B cell (primary cell): Measurements from ENCODE around the gene HTR2B. TPM values are rescaled to one million over a fixed set of nuclear protein-coding genes. Genes with fewer than 3 reads are reported as not detected.

Source experiments
- ATAC-seq: fragments of 200-7000 bp; cut with Tn5 transposase; one replicate; pipeline ENCODE4 v1.10.0; 2021; ENCODE audit warnings: low read depth, mild to moderate bottlenecking, moderate number of reproducible peaks, moderate library complexity
- CTCF ChIA-PET: fragments of 350-600 bp; sonication (Branson Sonifier 250); formaldehyde crosslinking; loops from one replicate; lab custom pipeline; 2021; ENCODE audit warnings: antibody characterized with exemption, inconsistent platforms; lab: Charles Lee
- POLR2A ChIA-PET: fragments of 350-600 bp; sonication (Branson Sonifier 250); formaldehyde crosslinking; loops from one replicate; lab custom pipeline; 2021; ENCODE audit warnings: antibody characterized with exemption; lab: Charles Lee
- DNase-seq: peaks from one replicate; pipeline ENCODE4 v3.0.0; 2013
- H2AFZ ChIP-seq: 2 replicates; pipeline ENCODE4 v1.6.1; 2012; ENCODE audit warnings: mild to moderate bottlenecking, low read depth, low read length; ENCODE audit not compliant: insufficient read depth, poor library complexity, severe bottlenecking
- H3K27ac ChIP-seq, 2 donors: 1 replicate in 1 of 2; 2 replicates in 1 of 2; pipeline ENCODE4 v1.5.1; 2012 to 2013; ENCODE audit warnings: low read length in 2 of 2, mild to moderate bottlenecking in 2 of 2, moderate library complexity in 1 of 2
- H3K27me3 ChIP-seq, 4 experiments: fragments of 200-600 bp in 1 of 4; sonication (generic) in 1 of 4; replicated peaks in 1 of 4; 1 replicate in 2 of 4; 2 replicates in 2 of 4; pipeline versions ENCODE4 v1.6.1 to v1.7.0; 2013 to 2016; ENCODE audit warnings: low read length in 3 of 4, mild to moderate bottlenecking in 2 of 4, mixed read lengths in 1 of 4, moderate library complexity in 1 of 4; ENCODE audit not compliant: insufficient read depth in 4 of 4, control insufficient read depth in 3 of 4; ENCODE audit errors: control extremely low read depth in 1 of 4
- H3K36me3 ChIP-seq, 2 experiments: replicated peaks in 1 of 2; 1 replicate in 1 of 2; 2 replicates in 1 of 2; pipeline versions ENCODE4 v1.6.1 to v1.7.1; 2013; ENCODE audit warnings: low read length in 1 of 2; ENCODE audit not compliant: insufficient read depth in 2 of 2, control insufficient read depth in 1 of 2; ENCODE audit errors: control extremely low read depth in 1 of 2, extremely low read depth in 1 of 2
- H3K4me1 ChIP-seq, 2 donors: fragments of 200-600 bp in 1 of 2; sonication (generic) in 1 of 2; 1 replicate in 1 of 2; 2 replicates in 1 of 2; pipeline versions ENCODE4 v1.5.1 to v1.6.1; 2013 to 2017; ENCODE audit warnings: low read length in 2 of 2; ENCODE audit not compliant: control insufficient read depth in 2 of 2, insufficient read depth in 2 of 2
- H3K4me2 ChIP-seq: replicated peaks from 2 replicates; pipeline ENCODE3; 2012; ENCODE audit warnings: mild to moderate bottlenecking, low read depth, low read length; ENCODE audit not compliant: poor library complexity, severe bottlenecking
- H3K4me3 ChIP-seq, 5 experiments: fragments of 200-600 bp in 1 of 5; sonication (generic) in 1 of 5; 1 replicate in 3 of 5; 2 replicates in 2 of 5; pipeline versions ENCODE4 v1.5.1 to v1.7.0; 2011 to 2016; ENCODE audit warnings: low read length in 4 of 5, mild to moderate bottlenecking in 4 of 5, low read depth in 2 of 5, control low read depth in 1 of 5, moderate library complexity in 1 of 5; ENCODE audit not compliant: insufficient read depth in 1 of 5; ENCODE audit errors: control extremely low read depth in 1 of 5, extremely low read depth in 1 of 5
- H3K79me2 ChIP-seq: fragments of 200-600 bp; sonication (generic); one replicate; pipeline ENCODE4 v1.6.0; 2016; ENCODE audit warnings: low read length; ENCODE audit not compliant: control insufficient read depth, insufficient read depth
- H3K9ac ChIP-seq: fragments of 200-600 bp; sonication (generic); 2 replicates; pipeline ENCODE4 v1.6.1; 2017; ENCODE audit warnings: mild to moderate bottlenecking, low read length, moderate library complexity
- H3K9me3 ChIP-seq, 3 donors: one replicate each; pipeline versions ENCODE4 v1.6.1 to v1.7.1; 2013; ENCODE audit warnings: low read length in 2 of 3; ENCODE audit not compliant: control insufficient read depth in 2 of 3, insufficient read depth in 1 of 3; ENCODE audit errors: control extremely low read depth in 1 of 3
- H4K20me1 ChIP-seq: 2 replicates; pipeline ENCODE4 v1.6.0; 2012; ENCODE audit warnings: mild to moderate bottlenecking, low read length; ENCODE audit not compliant: insufficient read depth, control insufficient read depth, poor library complexity, severe bottlenecking
- H3K27ac Mint-ChIP-seq: one replicate; pipeline ENCODE4 v1.8.0; 2021; ENCODE audit warnings: mixed read lengths
- H3K27me3 Mint-ChIP-seq: one replicate; pipeline ENCODE4 v1.8.0; 2021; ENCODE audit warnings: mixed read lengths
- H3K4me1 Mint-ChIP-seq: one replicate; pipeline ENCODE4 v1.8.0; 2021; ENCODE audit warnings: mixed read lengths
- H3K4me3 Mint-ChIP-seq: one replicate; pipeline ENCODE4 v1.8.0; 2021; ENCODE audit warnings: mixed read lengths
- H3K9me3 Mint-ChIP-seq: one replicate; pipeline ENCODE4 v1.8.0; 2022; ENCODE audit warnings: mixed read lengths; ENCODE audit not compliant: insufficient read depth
- CTCF ChIP-seq: fragments of 200-600 bp; IDR thresholded peaks from one replicate; pipeline ENCODE4 v1.8.0; 2022; ENCODE audit warnings: antibody characterized with exemption, mild to moderate bottlenecking
- EZH2 ChIP-seq: IDR thresholded peaks from 2 replicates; pipeline ENCODE4 v1.6.1; 2012; ENCODE audit warnings: borderline replicate concordance, low read depth, mild to moderate bottlenecking, moderate library complexity, low read length; ENCODE audit not compliant: insufficient read depth, poor library complexity, severe bottlenecking
- WGBS: methylation state at CpG from one replicate; pipeline ENCODE4 v1.1.5; 2013; ENCODE audit warnings: missing lambda C conversion rate; ENCODE audit not compliant: insufficient coverage; 5-methylcytosine and 5-hydroxymethylcytosine counted together
- intact Hi-C: fragments of 100-400 bp; cut with micrococcal nuclease; formaldehyde crosslinking; loops from one replicate; pipeline ENCODE4 v1.10.0; 2022
- polyA plus RNA-seq: library from polyadenylated mRNA; depleted of rRNA; stranded (reverse); fragments of >200 nt; gene quantifications from 2 replicates; pipeline ENCODE4 v1.2.3, GENCODE V29; 2012
- total RNA-seq, 2 donors: library from RNA; stranded (reverse); fragments of 120-200 nt in 1 of 2; gene quantifications; 1 replicate in 1 of 2; 2 replicates in 1 of 2; pipeline versions ENCODE4 v1.2.3 to v1.2.4, GENCODE V29; 2013 to 2022

Gene HTR2B
- total and polyA plus RNA-seq, 2 donors (not counting 1 experiment from before 2014, with no cell fraction given) = not detected

DNA sequence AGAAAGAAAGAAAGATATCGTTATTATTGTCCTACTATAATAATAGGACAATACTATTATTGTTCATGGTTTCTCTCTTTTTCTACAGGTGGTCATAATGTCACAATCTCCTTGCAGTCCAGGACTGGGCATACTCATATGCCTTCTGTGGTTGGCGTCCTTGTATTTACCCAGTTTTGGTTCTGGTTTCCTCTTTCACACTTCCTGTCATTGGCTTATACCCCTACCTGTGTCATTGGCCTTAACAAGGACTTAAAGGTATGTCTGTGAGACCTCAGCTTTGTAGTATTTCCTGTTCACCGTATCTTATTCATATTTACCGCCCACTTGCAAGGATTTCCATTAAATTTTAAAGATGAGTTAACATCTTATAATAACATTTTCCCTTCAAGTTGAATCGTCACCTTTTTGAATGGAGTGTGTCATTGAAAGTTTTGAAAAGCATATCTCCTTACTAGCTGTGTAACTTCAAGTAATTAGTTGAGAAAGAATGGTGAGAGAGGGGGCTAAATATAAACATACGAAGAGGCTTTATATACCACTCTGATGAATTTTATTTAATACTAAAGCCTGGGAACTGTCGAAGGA, 36.5 kb upstream of the HTR2B start:
- Mint-ChIP-seq H3K27ac (no peak overlapping the region), H3K4me1 (peaks cover 7% of the 10 kb centered on the region), H3K9me3 (no peaks in the 10 kb centered on the region), H3K4me3 (no peak overlapping the region), H3K27me3 (no peaks in the 10 kb centered on the region)
- POLR2A ChIA-PET = no interaction called here
- Histone ChIP-seq H3K4me3 (no peak overlapping the region), H2AFZ (no peak overlapping the region), H3K79me2 (no peaks in the 10 kb centered on the region), H3K27me3 (no peaks in the 10 kb centered on the region), H3K4me1 (no peaks in the 10 kb centered on the region), H3K9ac (no peak overlapping the region), H3K36me3 (peaks cover 0 to 33% of the 10 kb centered on the region in 2 experiments), H4K20me1 (no peaks in the 10 kb centered on the region), H3K27ac (no peak overlapping the region), H3K9me3 (no peaks in the 10 kb centered on the region), H3K4me2 (no peak overlapping the region)
- ATAC-seq = no peak
- CTCF ChIA-PET = no interaction called here
- intact Hi-C loops = no loop called here
- DNase-seq = no peak
- TF ChIP-seq CTCF (no peak), EZH2 (no peak)
- WGBS = 83% methylated on average over 1 of the region's 7 CpGs

GRCh38 chr2:231160701-231161100, 35.9 kb upstream of the HTR2B start:
- intact Hi-C loops = no loop called here
- CTCF ChIA-PET = no interaction called here
- Histone ChIP-seq H3K27ac (no peak overlapping the region), H3K27me3 (no peaks in the 10 kb centered on the region), H3K4me2 (no peak overlapping the region), H3K4me1 (no peaks in the 10 kb centered on the region), H4K20me1 (no peaks in the 10 kb centered on the region), H2AFZ (no peak overlapping the region), H3K9me3 (no peaks in the 10 kb centered on the region), H3K4me3 (no peak overlapping the region), H3K79me2 (no peaks in the 10 kb centered on the region), H3K9ac (no peak overlapping the region), H3K36me3 (peaks cover 0 to 27% of the 10 kb centered on the region in 2 experiments)
- ATAC-seq = no peak
- Mint-ChIP-seq H3K9me3 (no peaks in the 10 kb centered on the region), H3K4me1 (peaks cover 9% of the 10 kb centered on the region), H3K27ac (no peak overlapping the region), H3K27me3 (no peaks in the 10 kb centered on the region), H3K4me3 (no peak overlapping the region)
- 100% methylated on average over 4 of the region's 5 CpGs for WGBS
- POLR2A ChIA-PET = no interaction called here
- TF ChIP-seq CTCF (no peak), EZH2 (no peak)
- no peak for DNase-seq
